Colonic mucosa (tissue), 4 donors: ENCODE data around the gene HOXB4. TPM values are rescaled to one million over a fixed set of nuclear protein-coding genes. Genes with fewer than 3 reads are reported as not detected.
A peak's percentile ranks its signal among the peaks of the same experiment; 100 is the strongest.

Experiments used
- DNase-seq: peaks from one replicate; pipeline ENCODE4 v3.0.0-alpha.2; 2020
- H3K27ac ChIP-seq: fragments of 200-600 bp; one replicate; pipeline ENCODE4 v1.8.0; 2021
- H3K27me3 ChIP-seq: fragments of 200-600 bp; one replicate; pipeline ENCODE4 v1.8.0; 2021
- H3K36me3 ChIP-seq: fragments of 200-600 bp; one replicate; pipeline ENCODE4 v1.8.0; 2021
- H3K4me1 ChIP-seq: fragments of 200-600 bp; one replicate; pipeline ENCODE4 v1.8.0; 2021; ENCODE audit warnings: mild to moderate bottlenecking
- H3K4me3 ChIP-seq: fragments of 200-600 bp; one replicate; pipeline ENCODE4 v1.8.0; 2021
- H3K9ac ChIP-seq, 2 donors: one replicate each; pipeline ENCODE4 v1.7.0; 2013; ENCODE audit warnings: control low read depth in 2 of 2, low read depth in 2 of 2, low read length in 2 of 2
- H3K9me3 ChIP-seq: fragments of 200-600 bp; one replicate; pipeline ENCODE4 v1.8.0; 2021
- intact Hi-C: fragments of 100-400 bp; cut with DNase I; formaldehyde crosslinking; loops from one replicate; pipeline ENCODE4 v1.14.1; 2022
- total RNA-seq, 2 donors: library from RNA; stranded (reverse); fragmentation: NEBNext Ultra II Directional in 1 of 2; extraction: Animal tissue kit (Norgen Biotek cat#: 25700) in 1 of 2; gene quantifications; one replicate each; pipeline ENCODE4 v1.2.1, GENCODE V29; 2021
- TF ChIP-seq, protein P1 (sequence below): fragments of 200-600 bp; IDR thresholded peaks from one replicate; pipeline ENCODE4 v1.8.0; 2022; ENCODE audit warnings: antibody characterized with exemption, mild to moderate bottlenecking
- donor health status: healthy.
- donor health status: DM: no; HTN: no; CAD: no.
- donor health status: DM: no; HTN: no; CAD: no.

HOXB4 gene
- total RNA-seq, 2 donors from 2014 or later: 2.5 to 4.7 TPM

DNA sequence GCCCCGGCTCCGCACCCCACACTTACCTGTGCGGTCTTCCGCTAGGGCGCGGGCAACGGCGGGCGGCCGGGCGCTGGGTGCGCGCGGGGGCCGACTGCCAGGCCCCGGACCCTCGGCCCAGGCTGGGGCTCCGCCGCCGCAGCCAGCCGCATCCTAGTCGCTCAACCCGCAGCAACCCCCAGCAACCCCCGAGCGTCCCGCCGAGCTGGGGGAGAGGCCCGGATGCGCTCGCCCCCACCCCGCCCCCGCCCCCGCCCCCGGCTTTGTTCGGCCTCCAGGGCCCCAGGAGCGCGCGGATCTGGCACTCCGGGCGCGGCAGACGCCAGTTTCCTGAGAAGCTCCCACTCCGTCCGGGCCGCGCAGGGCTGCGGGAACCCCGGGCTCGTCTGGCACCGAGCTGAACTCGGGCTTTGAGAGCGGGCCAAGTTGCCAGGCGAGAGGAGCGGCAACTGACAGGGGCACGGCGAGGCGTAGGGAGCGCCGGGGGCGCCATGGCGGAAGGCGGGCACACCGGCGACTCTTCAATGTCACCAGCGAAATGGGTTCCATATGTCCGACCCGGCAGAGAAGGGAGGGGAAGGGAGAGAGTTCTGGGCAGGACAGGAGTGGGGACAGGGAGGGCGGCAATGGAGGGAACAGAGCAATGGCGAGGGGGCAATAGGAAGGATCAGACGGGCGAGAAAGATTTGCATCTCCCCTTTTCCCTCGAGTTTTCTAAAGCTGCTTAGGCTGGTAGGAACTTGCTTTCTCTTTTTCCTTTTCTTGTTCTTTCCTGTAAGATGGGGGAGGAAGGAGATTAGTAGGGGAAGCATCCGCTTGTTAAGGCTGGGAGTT lies 13.7 kb downstream of the HOXB4 start:
- Histone ChIP-seq H3K36me3 (no peaks in the 10 kb centered on the region), H3K4me3 (peak overlapping the region; percentile 14), H3K27me3 (no peaks in the 10 kb centered on the region), H3K4me1 (peaks cover 21% of the 10 kb centered on the region), H3K9ac (peak overlapping the region; percentile 48 to 61), H3K27ac (peak overlapping the region; percentile 13), H3K9me3 (no peaks in the 10 kb centered on the region)
- TF ChIP-seq, protein P1, sequence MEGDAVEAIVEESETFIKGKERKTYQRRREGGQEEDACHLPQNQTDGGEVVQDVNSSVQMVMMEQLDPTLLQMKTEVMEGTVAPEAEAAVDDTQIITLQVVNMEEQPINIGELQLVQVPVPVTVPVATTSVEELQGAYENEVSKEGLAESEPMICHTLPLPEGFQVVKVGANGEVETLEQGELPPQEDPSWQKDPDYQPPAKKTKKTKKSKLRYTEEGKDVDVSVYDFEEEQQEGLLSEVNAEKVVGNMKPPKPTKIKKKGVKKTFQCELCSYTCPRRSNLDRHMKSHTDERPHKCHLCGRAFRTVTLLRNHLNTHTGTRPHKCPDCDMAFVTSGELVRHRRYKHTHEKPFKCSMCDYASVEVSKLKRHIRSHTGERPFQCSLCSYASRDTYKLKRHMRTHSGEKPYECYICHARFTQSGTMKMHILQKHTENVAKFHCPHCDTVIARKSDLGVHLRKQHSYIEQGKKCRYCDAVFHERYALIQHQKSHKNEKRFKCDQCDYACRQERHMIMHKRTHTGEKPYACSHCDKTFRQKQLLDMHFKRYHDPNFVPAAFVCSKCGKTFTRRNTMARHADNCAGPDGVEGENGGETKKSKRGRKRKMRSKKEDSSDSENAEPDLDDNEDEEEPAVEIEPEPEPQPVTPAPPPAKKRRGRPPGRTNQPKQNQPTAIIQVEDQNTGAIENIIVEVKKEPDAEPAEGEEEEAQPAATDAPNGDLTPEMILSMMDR: no peak
- no peak for DNase-seq
- intact Hi-C loops: no loop called here

DNA sequence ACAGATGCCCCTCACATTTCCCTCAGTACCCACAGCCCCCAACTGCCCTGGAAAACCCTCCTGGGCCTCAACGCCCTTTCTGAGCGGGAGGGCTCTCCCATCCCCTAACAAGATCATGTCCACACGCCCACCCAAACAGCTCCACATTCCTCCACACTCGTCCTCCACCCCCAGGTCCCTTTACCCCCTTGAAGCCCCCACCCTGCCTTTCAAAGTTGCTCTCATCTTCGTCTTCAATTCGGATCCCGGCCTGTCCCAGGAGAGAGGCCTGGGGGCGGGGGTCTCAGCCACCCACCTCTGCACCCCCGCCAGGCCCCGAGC lies 14.3 kb downstream of the HOXB4 start:
- no peak for DNase-seq
- peak overlapping the region in 1 of 2 donors; percentile 61 for H3K9ac ChIP-seq
- intact Hi-C loops: no loop called here
- no peaks in the 10 kb centered on the region for H3K9me3 ChIP-seq
- TF ChIP-seq, protein P1: no peak
- H3K36me3 ChIP-seq: no peaks in the 10 kb centered on the region
- H3K4me1 ChIP-seq: peaks cover 21% of the 10 kb centered on the region
- peak overlapping the region; percentile 13 for H3K27ac ChIP-seq
- peak overlapping the region; percentile 14 for H3K4me3 ChIP-seq
- no peaks in the 10 kb centered on the region for H3K27me3 ChIP-seq

DNA sequence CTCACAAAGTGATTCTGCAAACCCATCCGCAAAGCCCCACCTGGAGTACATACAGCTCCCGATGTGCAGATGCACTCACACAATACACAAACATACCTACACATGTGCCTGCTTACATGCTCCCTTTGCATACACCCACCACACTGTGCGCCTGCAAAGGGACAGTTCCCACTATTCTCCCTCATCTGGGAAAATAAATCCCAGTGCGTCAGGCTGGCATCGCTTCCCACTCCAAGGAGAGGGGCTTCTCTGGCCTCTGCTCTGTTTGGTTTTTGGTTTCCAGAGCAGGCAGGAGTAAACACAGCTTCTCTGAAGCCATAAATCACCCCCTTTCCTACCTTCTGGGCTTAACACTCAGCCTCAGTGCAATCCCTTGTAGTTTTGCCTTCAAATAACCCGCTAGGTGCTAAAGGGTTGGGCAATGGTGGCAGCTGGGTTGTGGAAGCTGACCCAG lies 14.7 kb downstream of the HOXB4 start:
- Histone ChIP-seq H3K4me3 (no peak overlapping the region), H3K27me3 (no peaks in the 10 kb centered on the region), H3K27ac (peak overlapping the region; percentile 13), H3K9ac (no peak overlapping the region), H3K9me3 (no peaks in the 10 kb centered on the region), H3K36me3 (no peaks in the 10 kb centered on the region), H3K4me1 (peaks cover 19% of the 10 kb centered on the region)
- TF ChIP-seq, protein P1: no peak
- no peak for DNase-seq
- intact Hi-C loops: no loop called here

DNA sequence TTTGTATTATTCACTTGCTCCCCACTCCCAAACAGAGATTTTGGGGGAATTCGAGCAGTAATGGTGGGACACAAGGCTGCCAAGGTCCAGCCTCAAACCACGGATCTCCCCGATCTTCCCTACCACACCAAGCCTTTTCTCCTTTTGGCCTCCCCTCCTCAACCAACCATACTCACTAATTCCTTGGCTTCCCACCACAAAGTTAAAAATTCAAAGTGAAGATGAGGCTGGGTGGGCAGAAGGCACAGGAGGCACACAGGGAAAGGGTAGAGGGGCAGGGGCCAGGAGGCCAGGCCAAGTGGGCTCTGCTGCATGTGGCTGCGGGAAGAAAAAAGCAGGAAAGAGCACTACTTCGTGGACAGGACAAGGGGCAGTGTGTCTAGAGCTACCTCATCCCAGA lies 15.2 kb downstream of the HOXB4 start:
- H3K27ac ChIP-seq: no peak overlapping the region
- H3K9ac ChIP-seq: no peak overlapping the region
- H3K4me1 ChIP-seq: peaks cover 15% of the 10 kb centered on the region
- TF ChIP-seq, protein P1: no peak
- no peak overlapping the region for H3K4me3 ChIP-seq
- no peaks in the 10 kb centered on the region for H3K9me3 ChIP-seq
- H3K27me3 ChIP-seq: no peaks in the 10 kb centered on the region
- DNase-seq: no peak
- intact Hi-C loops: no loop called here
- H3K36me3 ChIP-seq: no peaks in the 10 kb centered on the region

DNA sequence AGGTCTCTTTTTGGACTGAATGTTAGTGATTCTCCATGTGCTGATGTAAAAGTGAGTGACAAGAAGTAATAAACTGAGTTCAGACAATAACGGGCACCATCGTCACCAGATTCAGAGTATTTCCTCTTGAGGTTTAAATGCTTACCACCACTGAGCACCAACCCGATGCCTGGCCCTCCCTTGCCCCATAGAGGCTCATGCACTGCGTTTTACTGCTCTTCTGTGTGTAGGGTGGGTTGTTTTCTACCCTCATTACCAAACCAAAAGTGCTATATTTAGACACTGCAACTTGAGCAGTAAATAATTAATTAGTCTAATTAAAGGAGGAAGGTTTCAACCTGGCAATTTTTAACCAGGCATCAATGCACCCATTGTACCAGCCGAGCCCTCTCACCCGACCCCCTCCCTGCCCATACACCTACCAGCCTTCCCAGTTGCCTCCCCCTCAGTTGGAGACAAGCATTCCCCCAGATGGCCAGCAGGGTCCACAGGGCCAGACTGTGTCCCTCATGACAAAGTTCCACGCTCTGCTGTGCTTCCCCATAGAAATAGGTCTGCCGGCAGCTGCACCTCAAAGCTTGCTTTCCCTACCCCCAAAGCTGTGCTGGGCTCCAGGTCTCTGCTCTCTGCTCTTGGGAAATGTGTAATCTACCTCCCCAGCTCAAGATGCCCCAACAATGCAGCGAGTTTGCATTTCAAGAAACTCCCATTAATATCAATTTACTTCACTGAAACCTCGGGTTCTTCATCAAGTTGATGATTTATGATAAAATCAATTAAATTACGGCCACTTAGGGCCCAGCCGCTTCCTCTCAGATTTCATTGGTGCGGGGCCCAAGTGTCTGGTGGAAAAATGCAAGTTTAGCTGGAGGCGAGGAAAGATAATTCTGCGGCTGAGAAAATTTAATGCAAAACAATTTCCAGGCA lies 16.0 kb downstream of the HOXB4 start:
- peaks cover 12% of the 10 kb centered on the region for H3K4me1 ChIP-seq
- H3K27me3 ChIP-seq: no peaks in the 10 kb centered on the region
- H3K4me3 ChIP-seq: no peak overlapping the region
- H3K27ac ChIP-seq: peak overlapping the region; percentile 59
- DNase-seq: no peak
- no peak overlapping the region for H3K9ac ChIP-seq
- H3K9me3 ChIP-seq: no peaks in the 10 kb centered on the region
- intact Hi-C loops: no loop called here
- no peaks in the 10 kb centered on the region for H3K36me3 ChIP-seq
- TF ChIP-seq, protein P1: no peak
